Measurements from ENCODE around the gene HYAL3. TPM values are rescaled to one million over a fixed set of nuclear protein-coding genes. Genes with fewer than 3 reads are reported as not detected.
A peak's percentile ranks its signal among the peaks of the same experiment; 100 is the strongest.

HYAL3 gene
- total RNA-seq, 1 donor from 2014 or later = 3.7 TPM

DNA sequence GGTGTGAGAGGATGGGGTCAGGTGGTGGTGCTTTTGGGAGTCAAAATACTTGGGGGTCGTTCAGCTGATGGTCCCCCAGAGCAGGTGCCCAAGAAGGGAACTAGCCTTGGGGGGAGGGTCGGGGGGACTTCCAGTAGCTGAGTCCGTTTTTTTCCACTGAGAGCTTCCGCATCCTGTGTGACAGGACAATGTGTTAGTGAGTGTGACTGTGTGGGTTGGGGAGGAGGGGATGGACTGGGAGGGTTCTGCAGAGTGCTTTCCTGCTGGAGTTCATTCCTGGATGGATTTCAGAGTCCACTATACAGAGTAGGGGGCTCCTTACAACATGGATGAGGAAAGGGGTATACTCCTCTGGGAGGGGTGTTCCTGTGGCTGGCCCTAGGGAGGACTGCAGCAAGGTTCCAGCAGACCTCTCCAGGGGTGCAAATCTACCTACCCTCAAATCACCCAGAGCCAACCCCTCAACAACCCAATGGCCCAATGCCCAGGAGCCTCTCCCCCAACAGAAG lies 23.9 kb upstream of the HYAL3 start:
- Histone ChIP-seq H3K27me3 (ENCODE audit: control insufficient read depth in 3 of 3, insufficient read depth in 3 of 3, low read length in 3 of 3) (no peaks in the 10 kb centered on the region), H3K36me3 (ENCODE audit: control insufficient read depth in 3 of 3, insufficient read depth in 3 of 3, low read length in 3 of 3) (peaks cover 22 to 33% (median 23%) of the 10 kb centered on the region in 3 donors), H3K9me3 (ENCODE audit: control insufficient read depth in 3 of 3, low read length in 3 of 3) (no peaks in the 10 kb centered on the region), H3K4me1 (ENCODE audit: control insufficient read depth in 3 of 3, insufficient read depth in 3 of 3, low read length in 3 of 3) (peaks cover 51 to 72% (median 64%) of the 10 kb centered on the region in 3 donors), H3K27ac (ENCODE audit: low read depth, low read length) (peak overlapping the region; percentile 97), H3K4me3 (ENCODE audit: low read length in 3 of 3) (peak overlapping the region in 2 of 3 donors; percentile 23 to 91), H3K9ac (ENCODE audit: low read depth in 1 of 3, low read length in 3 of 3) (peak overlapping the region in 2 of 3 donors; percentile 34 to 98)

GRCh38 chr3:50322386-50323091 lies 23.3 kb upstream of the HYAL3 start, which contains the start of gene HYAL2:
Gene HYAL2, minus strand, starts transcription at chr3:50322745. Its CDS starts 2,256 bp downstream, at chr3:50320489.
- Histone ChIP-seq H3K4me1 (ENCODE audit: control insufficient read depth in 3 of 3, insufficient read depth in 3 of 3, low read length in 3 of 3) (peaks cover 55 to 76% (median 67%) of the 10 kb centered on the region in 3 donors), H3K9ac (ENCODE audit: low read depth in 1 of 3, low read length in 3 of 3) (peak within 1 kb of the TSS; percentile 96 to 99 (median 98))

DNA sequence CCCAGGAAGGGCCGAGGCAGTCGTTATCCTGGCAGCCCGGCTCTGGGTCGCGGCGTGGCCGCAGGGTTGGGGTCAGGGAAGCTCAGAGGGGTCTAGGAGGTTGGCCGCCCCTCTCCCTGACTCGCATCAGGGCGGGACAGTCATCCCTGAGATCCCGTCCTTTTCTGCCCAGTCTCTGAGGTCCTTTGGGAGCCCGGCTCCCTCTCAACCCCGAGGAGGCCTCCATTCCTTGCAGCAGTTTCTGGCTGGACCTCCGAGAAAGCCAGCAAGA lies 22.8 kb upstream of the HYAL3 start:
- Histone ChIP-seq H3K4me1 (ENCODE audit: control insufficient read depth in 3 of 3, insufficient read depth in 3 of 3, low read length in 3 of 3) (peaks cover 55 to 76% (median 67%) of the 10 kb centered on the region in 3 donors), H3K4me3 (ENCODE audit: low read length in 3 of 3) (peak overlapping the region; percentile 69 to 92 (median 91)), H3K36me3 (ENCODE audit: control insufficient read depth in 3 of 3, insufficient read depth in 3 of 3, low read length in 3 of 3) (peaks cover 30 to 42% (median 30%) of the 10 kb centered on the region in 3 donors), H3K27me3 (ENCODE audit: control insufficient read depth in 3 of 3, insufficient read depth in 3 of 3, low read length in 3 of 3) (no peaks in the 10 kb centered on the region), H3K9me3 (ENCODE audit: control insufficient read depth in 3 of 3, low read length in 3 of 3) (no peaks in the 10 kb centered on the region), H3K9ac (ENCODE audit: low read depth in 1 of 3, low read length in 3 of 3) (peak overlapping the region; percentile 71 to 98 (median 96)), H3K27ac (ENCODE audit: low read depth, low read length) (peak overlapping the region; percentile 97)

More at GRCh38 chr3:50322386-50323091, 23.3 kb upstream of the HYAL3 start, which contains the start of gene HYAL2:
- Histone ChIP-seq H3K4me3 (ENCODE audit: low read length in 3 of 3) (peak within 1 kb of the TSS; percentile 91 to 98 (median 92)), H3K9me3 (ENCODE audit: control insufficient read depth in 3 of 3, low read length in 3 of 3) (no peaks in the 10 kb centered on the region), H3K27me3 (ENCODE audit: control insufficient read depth in 3 of 3, insufficient read depth in 3 of 3, low read length in 3 of 3) (no peaks in the 10 kb centered on the region), H3K27ac (ENCODE audit: low read depth, low read length) (peak within 1 kb of the TSS; percentile 97), H3K36me3 (ENCODE audit: control insufficient read depth in 3 of 3, insufficient read depth in 3 of 3, low read length in 3 of 3) (peaks cover 25 to 38% (median 26%) of the 10 kb centered on the region in 3 donors)

- Histone ChIP-seq H3K27ac (ENCODE audit: low read depth, low read length) (peak overlapping the region; percentile 97), H3K4me1 (ENCODE audit: control insufficient read depth in 3 of 3, insufficient read depth in 3 of 3, low read length in 3 of 3) (peaks cover 55 to 77% (median 68%) of the 10 kb centered on the region in 3 donors), H3K4me3 (ENCODE audit: low read length in 3 of 3) (peak overlapping the region; percentile 91 to 98 (median 92)), H3K9ac (ENCODE audit: low read depth in 1 of 3, low read length in 3 of 3) (peak overlapping the region; percentile 96 to 99 (median 98)), H3K27me3 (ENCODE audit: control insufficient read depth in 3 of 3, insufficient read depth in 3 of 3, low read length in 3 of 3) (no peaks in the 10 kb centered on the region), H3K36me3 (ENCODE audit: control insufficient read depth in 3 of 3, insufficient read depth in 3 of 3, low read length in 3 of 3) (peaks cover 31 to 43% (median 33%) of the 10 kb centered on the region in 3 donors), H3K9me3 (ENCODE audit: control insufficient read depth in 3 of 3, low read length in 3 of 3) (no peaks in the 10 kb centered on the region)
Measured at GRCh38 chr3:50321336-50322114, 22.3 kb upstream of the HYAL3 start.

DNA sequence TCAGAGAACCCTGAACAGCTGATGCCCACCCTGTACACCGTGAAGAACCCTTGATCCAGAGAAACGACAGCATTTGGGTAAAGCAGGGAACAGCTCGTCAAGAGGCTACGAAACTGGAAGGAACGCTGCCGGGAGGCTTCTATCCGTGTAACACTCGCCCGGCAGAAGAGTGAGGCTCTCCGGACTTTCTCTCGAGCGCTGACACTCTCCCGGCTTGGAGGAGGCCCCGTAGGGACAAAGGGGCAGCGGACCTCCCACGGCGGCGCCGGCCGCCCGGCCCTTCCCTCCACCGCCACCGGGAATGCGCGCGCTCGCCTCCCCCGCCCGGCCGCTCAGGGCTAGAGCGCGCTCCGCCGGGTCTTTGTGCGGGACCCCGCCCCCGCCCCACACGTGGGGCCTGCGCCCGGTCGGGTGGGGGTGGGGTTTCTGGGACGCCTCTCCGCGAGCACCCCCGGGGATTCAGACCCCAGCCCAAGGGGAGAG lies 21.7 kb upstream of the HYAL3 start:
- Histone ChIP-seq H3K27me3 (ENCODE audit: control insufficient read depth in 3 of 3, insufficient read depth in 3 of 3, low read length in 3 of 3) (no peaks in the 10 kb centered on the region), H3K4me3 (ENCODE audit: low read length in 3 of 3) (peak overlapping the region; percentile 91 to 98 (median 92)), H3K4me1 (ENCODE audit: control insufficient read depth in 3 of 3, insufficient read depth in 3 of 3, low read length in 3 of 3) (peaks cover 55 to 77% (median 68%) of the 10 kb centered on the region in 3 donors), H3K9ac (ENCODE audit: low read depth in 1 of 3, low read length in 3 of 3) (peak overlapping the region; percentile 96 to 99 (median 98)), H3K36me3 (ENCODE audit: control insufficient read depth in 3 of 3, insufficient read depth in 3 of 3, low read length in 3 of 3) (peaks cover 34 to 38% (median 34%) of the 10 kb centered on the region in 3 donors), H3K27ac (ENCODE audit: low read depth, low read length) (peak overlapping the region; percentile 97), H3K9me3 (ENCODE audit: control insufficient read depth in 3 of 3, low read length in 3 of 3) (no peaks in the 10 kb centered on the region)

DNA sequence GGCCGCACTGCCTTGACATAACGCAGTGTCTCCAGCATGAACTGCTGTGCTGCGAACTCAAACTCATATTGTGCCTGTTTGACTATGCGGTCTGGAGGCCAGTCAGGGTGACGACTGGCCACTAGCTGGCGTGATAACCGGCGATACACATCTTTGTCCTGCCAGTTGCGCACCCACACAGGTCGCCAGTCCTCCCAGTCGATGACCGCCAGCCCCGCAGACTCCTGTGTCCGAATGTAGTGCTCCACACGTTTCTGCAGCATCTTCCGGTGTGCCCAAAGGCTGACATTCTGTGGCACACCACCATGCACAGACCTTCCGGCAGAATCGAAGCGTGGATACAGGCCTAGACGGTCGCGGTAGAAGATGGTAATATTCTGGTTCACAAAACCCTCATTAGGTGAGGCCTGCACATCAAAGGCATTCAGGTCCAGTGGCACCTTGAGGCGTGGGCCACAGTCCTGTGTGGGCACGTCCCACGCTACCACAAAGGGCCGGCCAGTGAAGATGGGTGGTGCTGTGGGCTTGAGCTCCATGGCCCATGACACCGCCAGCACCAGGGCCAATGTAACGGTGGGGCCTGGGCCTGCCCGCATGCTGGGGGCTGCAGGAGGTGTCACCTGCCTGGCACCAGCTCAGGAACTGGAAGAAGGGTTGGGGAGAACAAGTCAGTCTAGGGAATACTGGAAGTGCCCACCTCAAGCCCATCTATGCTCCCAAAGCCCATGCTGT lies 20.9 kb upstream of the HYAL3 start:
- Histone ChIP-seq H3K27ac (ENCODE audit: low read depth, low read length) (peak overlapping the region; percentile 97), H3K4me3 (ENCODE audit: low read length in 3 of 3) (peak overlapping the region; percentile 91 to 98 (median 92)), H3K36me3 (ENCODE audit: control insufficient read depth in 3 of 3, insufficient read depth in 3 of 3, low read length in 3 of 3) (peaks cover 29 to 35% (median 31%) of the 10 kb centered on the region in 3 donors), H3K4me1 (ENCODE audit: control insufficient read depth in 3 of 3, insufficient read depth in 3 of 3, low read length in 3 of 3) (peaks cover 55 to 73% (median 68%) of the 10 kb centered on the region in 3 donors), H3K27me3 (ENCODE audit: control insufficient read depth in 3 of 3, insufficient read depth in 3 of 3, low read length in 3 of 3) (no peaks in the 10 kb centered on the region), H3K9me3 (ENCODE audit: control insufficient read depth in 3 of 3, low read length in 3 of 3) (no peaks in the 10 kb centered on the region), H3K9ac (ENCODE audit: low read depth in 1 of 3, low read length in 3 of 3) (peak overlapping the region; percentile 96 to 99 (median 98))

- H3K4me1 ChIP-seq (ENCODE audit: control insufficient read depth in 3 of 3, insufficient read depth in 3 of 3, low read length in 3 of 3) = peaks cover 60 to 76% (median 71%) of the 10 kb centered on the region in 3 donors
- no peaks in the 10 kb centered on the region for H3K9me3 ChIP-seq (ENCODE audit: control insufficient read depth in 3 of 3, low read length in 3 of 3)
- H3K36me3 ChIP-seq (ENCODE audit: control insufficient read depth in 3 of 3, insufficient read depth in 3 of 3, low read length in 3 of 3) = peaks cover 28 to 34% (median 31%) of the 10 kb centered on the region in 3 donors
- H3K27me3 ChIP-seq (ENCODE audit: control insufficient read depth in 3 of 3, insufficient read depth in 3 of 3, low read length in 3 of 3) = no peaks in the 10 kb centered on the region
- H3K9ac ChIP-seq (ENCODE audit: low read depth in 1 of 3, low read length in 3 of 3) = peak overlapping the region; percentile 96 to 99 (median 98)
- no peak overlapping the region for H3K27ac ChIP-seq (ENCODE audit: low read depth, low read length)
- H3K4me3 ChIP-seq (ENCODE audit: low read length in 3 of 3) = peak overlapping the region; percentile 17 to 98 (median 91)
Measured at GRCh38 chr3:50319181-50319893, 20.1 kb upstream of the HYAL3 start.

DNA sequence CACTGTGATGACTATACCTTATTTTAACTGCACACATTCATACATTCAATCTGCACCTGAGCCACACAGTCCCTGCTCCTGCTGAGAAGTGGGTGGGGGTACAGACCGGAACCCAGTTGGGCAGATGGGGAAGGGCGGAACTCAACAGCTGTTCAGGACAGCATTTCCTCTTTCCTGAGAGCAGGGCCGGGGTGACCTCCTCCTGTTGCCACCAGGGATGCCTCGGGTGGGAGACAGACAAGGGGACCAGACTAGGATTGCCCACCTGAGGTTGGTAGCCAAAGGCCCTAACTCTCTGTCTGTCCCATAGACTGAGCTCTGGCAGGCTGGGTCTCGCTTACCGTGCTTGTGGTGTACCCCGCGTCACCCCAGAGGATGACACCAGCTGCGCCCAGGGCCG lies 19.4 kb upstream of the HYAL3 start:
- Histone ChIP-seq H3K4me1 (ENCODE audit: control insufficient read depth in 3 of 3, insufficient read depth in 3 of 3, low read length in 3 of 3) (peaks cover 55 to 72% (median 67%) of the 10 kb centered on the region in 3 donors), H3K4me3 (ENCODE audit: low read length in 3 of 3) (peak overlapping the region; percentile 17 to 45 (median 38))

More for the DNA sequence above, 19.4 kb upstream of the HYAL3 start:
- Histone ChIP-seq H3K27ac (ENCODE audit: low read depth, low read length) (no peak overlapping the region), H3K27me3 (ENCODE audit: control insufficient read depth in 3 of 3, insufficient read depth in 3 of 3, low read length in 3 of 3) (no peaks in the 10 kb centered on the region), H3K9me3 (ENCODE audit: control insufficient read depth in 3 of 3, low read length in 3 of 3) (no peaks in the 10 kb centered on the region), H3K36me3 (ENCODE audit: control insufficient read depth in 3 of 3, insufficient read depth in 3 of 3, low read length in 3 of 3) (peaks cover 28 to 34% (median 31%) of the 10 kb centered on the region in 3 donors), H3K9ac (ENCODE audit: low read depth in 1 of 3, low read length in 3 of 3) (peak overlapping the region in 2 of 3 donors; percentile 43 to 60)

Data from skeletal muscle tissue (tissue), 4 donors.